SU-DHL-6 (cell line): ENCODE measurements around the gene TTLL9.

ENCODE experiments used
- H2AFZ ChIP-seq: fragments of 200-600 bp; sonication (generic); 2 replicates; pipeline ENCODE4 v1.6.1; 2014; ENCODE audit warnings: low read depth, mild to moderate bottlenecking, moderate library complexity, mixed read lengths, antibody characterized with exemption, low read length; ENCODE audit not compliant: severe bottlenecking
- H3F3A ChIP-seq: fragments of 200-600 bp; shearing (Covaris generic); 2 replicates; pipeline ENCODE4 v1.6.0; 2016; ENCODE audit warnings: antibody characterized with exemption, mild to moderate bottlenecking; ENCODE audit not compliant: insufficient read depth
- H3K27ac ChIP-seq: fragments of 200-600 bp; sonication (generic); 2 replicates; pipeline ENCODE4 v1.5.1; 2016; ENCODE audit warnings: low read depth, mild to moderate bottlenecking, low read length, moderate library complexity, mixed read lengths
- H3K27me3 ChIP-seq: fragments of 200-600 bp; sonication (generic), shearing (Covaris generic); 2 replicates; pipeline ENCODE4 v1.6.0; 2014; ENCODE audit warnings: mild to moderate bottlenecking, low read length
- H3K36me3 ChIP-seq: fragments of 200-600 bp; sonication (generic); 2 replicates; pipeline ENCODE4 v1.6.1; 2014; ENCODE audit warnings: mild to moderate bottlenecking, low read length, mixed read lengths
- H3K4me2 ChIP-seq: fragments of 300-600, 200-600 bp; shearing (Covaris generic), sonication (generic); 2 replicates; pipeline ENCODE4 v1.6.0; 2014; ENCODE audit warnings: low read length, low read depth, mild to moderate bottlenecking; ENCODE audit not compliant: poor library complexity, severe bottlenecking
- H3K4me3 ChIP-seq: fragments of 200-600 bp; sonication (generic); 2 replicates; pipeline ENCODE4 v1.5.1; 2014; ENCODE audit warnings: antibody characterized with exemption, low read length, mild to moderate bottlenecking, mixed read lengths; ENCODE audit not compliant: insufficient read depth, poor library complexity, severe bottlenecking
- H3K79me2 ChIP-seq: fragments of 200-600 bp; sonication (generic); 2 replicates; pipeline ENCODE4 v1.6.1; 2014; ENCODE audit warnings: mild to moderate bottlenecking, low read length, moderate library complexity; ENCODE audit not compliant: insufficient read depth
- H3K9ac ChIP-seq: fragments of 200-600 bp; sonication (generic); 2 replicates; pipeline ENCODE4 v1.7.0; 2014; ENCODE audit warnings: mild to moderate bottlenecking, low read length
- H3K9me2 ChIP-seq: fragments of 200-600 bp; sonication (generic); replicated peaks from 2 replicates; pipeline ENCODE4 v1.6.1; 2014; ENCODE audit warnings: low read length; ENCODE audit not compliant: insufficient read depth
- H3K9me3 ChIP-seq: fragments of 200-600 bp; sonication (generic); 2 replicates; pipeline ENCODE4 v1.6.1; 2014; ENCODE audit warnings: low read length, mixed read lengths; ENCODE audit not compliant: insufficient read depth
- H4K20me1 ChIP-seq: fragments of 200-600 bp; sonication (generic); 2 replicates; pipeline ENCODE4 v1.6.1; 2014; ENCODE audit warnings: low read depth, mild to moderate bottlenecking, antibody characterized with exemption, low read length, moderate library complexity, mixed read lengths
- CTCF ChIP-seq: fragments of 200-600 bp; sonication (generic); IDR thresholded peaks from one replicate; pipeline ENCODE4 v1.5.1; 2017; ENCODE audit warnings: antibody characterized with exemption, mild to moderate bottlenecking, low read length, moderate library complexity; ENCODE audit not compliant: insufficient read depth, poor library complexity, severe bottlenecking
- EZH2phosphoT487 ChIP-seq: fragments of 200-600 bp; sonication (generic), shearing (Covaris generic); conservative IDR thresholded peaks from 2 replicates; pipeline ENCODE4 v1.6.1; 2018; ENCODE audit warnings: mild to moderate bottlenecking, antibody characterized with exemption, low read length, moderate library complexity, mixed read lengths

The TTLL9 gene

GRCh38 chr20:31844737-31845299 is 25.6 kb upstream of the TTLL9 start:
- H2AFZ ChIP-seq = no peak overlapping the region
- H3K4me3 ChIP-seq = no peak overlapping the region
- no peak overlapping the region for H3K4me2 ChIP-seq
- no peaks in the 10 kb centered on the region for H3K36me3 ChIP-seq
- H3K27me3 ChIP-seq = no peaks in the 10 kb centered on the region
- H3K79me2 ChIP-seq = no peaks in the 10 kb centered on the region
- no peaks in the 10 kb centered on the region for H3K9me3 ChIP-seq
- H3K27ac ChIP-seq = no peak overlapping the region
- H4K20me1 ChIP-seq = no peaks in the 10 kb centered on the region
- H3K9me2 ChIP-seq = no peaks in the 10 kb centered on the region
- H3F3A ChIP-seq = no peaks in the 10 kb centered on the region
- no peak for TF ChIP-seq CTCF
- TF ChIP-seq EZH2phosphoT487 = no peak
- H3K9ac ChIP-seq = no peak overlapping the region

GRCh38 chr20:31845300-31845863 is 25.1 kb upstream of the TTLL9 start, which contains the start of gene FOXS1:
TSS of gene FOXS1 (minus strand) at chr20:31845604. CDS start at chr20:31845542, 62 bp downstream.
- no peaks in the 10 kb centered on the region for H3F3A ChIP-seq
- H3K9me2 ChIP-seq = no peaks in the 10 kb centered on the region
- no peaks in the 10 kb centered on the region for H3K79me2 ChIP-seq
- H3K9me3 ChIP-seq = no peaks in the 10 kb centered on the region
- no peak within 1 kb of the TSS for H2AFZ ChIP-seq
- H4K20me1 ChIP-seq = no peaks in the 10 kb centered on the region
- H3K27ac ChIP-seq = no peak within 1 kb of the TSS
- H3K9ac ChIP-seq = no peak within 1 kb of the TSS
- no peak within 1 kb of the TSS for H3K4me3 ChIP-seq
- H3K27me3 ChIP-seq = no peaks in the 10 kb centered on the region
- TF ChIP-seq CTCF = no peak
- no peak for TF ChIP-seq EZH2phosphoT487
- no peaks in the 10 kb centered on the region for H3K36me3 ChIP-seq
- no peak within 1 kb of the TSS for H3K4me2 ChIP-seq

GRCh38 chr20:31846793-31847138 is 23.7 kb upstream of the TTLL9 start:
- no peaks in the 10 kb centered on the region for H3K9me2 ChIP-seq
- H3K27ac ChIP-seq = no peak overlapping the region
- TF ChIP-seq EZH2phosphoT487 (no peak), CTCF (no peak)
- no peak overlapping the region for H2AFZ ChIP-seq
- no peaks in the 10 kb centered on the region for H3K9me3 ChIP-seq
- no peak overlapping the region for H3K4me2 ChIP-seq
- no peaks in the 10 kb centered on the region for H3K27me3 ChIP-seq
- no peaks in the 10 kb centered on the region for H4K20me1 ChIP-seq
- no peak overlapping the region for H3K9ac ChIP-seq
- H3K36me3 ChIP-seq = no peaks in the 10 kb centered on the region
- H3F3A ChIP-seq = no peaks in the 10 kb centered on the region
- no peak overlapping the region for H3K4me3 ChIP-seq
- no peaks in the 10 kb centered on the region for H3K79me2 ChIP-seq
